HepG2 (cell line): Measurements from ENCODE around the gene FAM117B. TPM values are rescaled to one million over a fixed set of nuclear protein-coding genes. Genes with fewer than 3 reads are reported as not detected.

Source experiments
- ATAC-seq: fragments of 200-7000 bp; cut with Tn5 transposase; 3 replicates; pipeline ENCODE4 v1.9.1; 2020; ENCODE audit warnings: mild to moderate bottlenecking, moderate library complexity
- BruUV-seq: library from RNA; stranded (reverse); fragments of 400-500 nt; replicated peaks from 2 replicates; lab custom pipeline; 2021; lab: Mats Ljungman, UMichigan
- CTCF ChIA-PET: fragments of 300-600 bp; formaldehyde crosslinking; extraction: SDS; loops from one replicate; lab custom pipeline; 2021; ENCODE audit warnings: low total read pairs, inconsistent platforms, low intra/inter-chr PET ratio; lab: Yijun Ruan, JAX
- POLR2A ChIA-PET: fragments of 350-600 bp; sonication (Branson Sonifier 250); formaldehyde crosslinking; loops from one replicate; lab custom pipeline; 2020; ENCODE audit warnings: antibody characterized with exemption, inconsistent platforms; lab: Yijun Ruan, JAX
- DNase-seq: peaks from one replicate; pipeline ENCODE4 v3.0.0-alpha.2; 2015; ENCODE audit warnings: low spot score
- FAIRE-seq: peaks from 3 replicates; lab custom pipeline; 2011; peaks lifted over from hg19 to GRCh38; lab: Jason Lieb, UNC
- H2AFZ ChIP-seq: one replicate; pipeline ENCODE4 v1.6.1; 2011; ENCODE audit warnings: low read length, inconsistent platforms
- H3K27ac ChIP-seq: fragments of 300-600 bp; 3 replicates; pipeline ENCODE4 v1.8.0; 2011; ENCODE audit warnings: mixed run types, mild to moderate bottlenecking, mixed read lengths, low read length, inconsistent platforms; ENCODE audit not compliant: insufficient read depth; ENCODE audit errors: extremely low read length
- H3K27me3 ChIP-seq, 2 experiments: fragments of 200-600 bp in 1 of 2; 2 replicates in 1 of 2; 3 replicates in 1 of 2; pipeline versions ENCODE4 v1.6.0 to v1.8.0; 2011; ENCODE audit warnings: low read length in 2 of 2, mild to moderate bottlenecking in 2 of 2, moderate library complexity in 2 of 2, inconsistent platforms in 1 of 2; ENCODE audit not compliant: insufficient read depth in 2 of 2, control insufficient read depth in 1 of 2
- H3K36me3 ChIP-seq, 2 experiments: fragments of 200-600 bp in 1 of 2; replicated peaks in 1 of 2; 2 replicates in 1 of 2; 3 replicates in 1 of 2; pipeline versions ENCODE4 v1.5.1 to v1.8.0; 2011; ENCODE audit warnings: low read length in 2 of 2, inconsistent platforms in 1 of 2; ENCODE audit not compliant: insufficient read depth in 2 of 2, control insufficient read depth in 1 of 2
- H3K4me1 ChIP-seq: 2 replicates; pipeline ENCODE4 v1.5.1; 2012; ENCODE audit warnings: low read length, inconsistent platforms; ENCODE audit not compliant: insufficient read depth
- H3K4me2 ChIP-seq: 2 replicates; pipeline ENCODE4 v1.6.0; 2011; ENCODE audit warnings: low read depth, low read length, inconsistent platforms
- H3K4me3 ChIP-seq, 3 experiments: fragments of 200-600 bp in 1 of 3; sonication (generic), shearing (Covaris generic) in 1 of 3; replicated peaks in 1 of 3; 2 replicates each; pipeline ENCODE4 v1.5.1; 2011 to 2016; ENCODE audit warnings: low read length in 3 of 3, inconsistent platforms in 2 of 3, low read depth in 2 of 3, mild to moderate bottlenecking in 2 of 3, control low read depth in 1 of 3, mixed read lengths in 1 of 3; ENCODE audit not compliant: insufficient read depth in 1 of 3
- H3K79me2 ChIP-seq: one replicate; pipeline ENCODE4 v1.6.1; 2011; ENCODE audit warnings: low read length, inconsistent platforms; ENCODE audit not compliant: insufficient read depth
- H3K9ac ChIP-seq: 2 replicates; pipeline ENCODE4 v1.6.0; 2011; ENCODE audit warnings: mild to moderate bottlenecking, low read depth, low read length, inconsistent platforms; ENCODE audit not compliant: insufficient read depth
- H3K9me3 ChIP-seq: 2 replicates; pipeline ENCODE4 v1.5.1; 2012; ENCODE audit warnings: mild to moderate bottlenecking, low read length
- H4K20me1 ChIP-seq: 2 replicates; pipeline ENCODE4 v1.6.0; 2011; ENCODE audit warnings: inconsistent platforms, mild to moderate bottlenecking, low read length, moderate library complexity; ENCODE audit not compliant: insufficient read depth
- ARID5B ChIP-seq: IDR thresholded peaks from 2 replicates; pipeline ENCODE4 v1.4.0; 2020; ENCODE audit warnings: mild to moderate bottlenecking, missing genetic modification reagents
- FOXO4 ChIP-seq: sonication (generic); formaldehyde crosslinking; conservative IDR thresholded peaks from 2 replicates; pipeline ENCODE4 v1.8.1; 2023; ENCODE audit warnings: missing genetic modification reagents
- GATA4 ChIP-seq: sonication (generic); IDR thresholded peaks from 2 replicates; pipeline ENCODE4 v1.6.1; 2016; ENCODE audit warnings: antibody characterized with exemption, low read depth, borderline replicate concordance
- HMGXB3 ChIP-seq: sonication (generic); formaldehyde crosslinking; IDR thresholded peaks from 2 replicates; pipeline ENCODE4 v1.4.0; 2020; ENCODE audit warnings: missing genetic modification reagents, borderline replicate concordance
- JUNB ChIP-seq: sonication (generic); formaldehyde crosslinking; IDR thresholded peaks from 2 replicates; pipeline ENCODE4 v1.8.0; 2022; ENCODE audit warnings: missing genetic modification reagents, mild to moderate bottlenecking, borderline replicate concordance
- RXRA ChIP-seq: sonication (generic); formaldehyde crosslinking; IDR thresholded peaks from 2 replicates; pipeline ENCODE4 v1.5.1; 2020; ENCODE audit warnings: missing genetic modification reagents
- SCMH1 ChIP-seq: sonication (generic); formaldehyde crosslinking; IDR thresholded peaks from 2 replicates; pipeline ENCODE4 v1.9.0; 2021; ENCODE audit warnings: missing genetic modification reagents, mild to moderate bottlenecking, borderline replicate concordance
- ZBTB21 ChIP-seq: sonication (generic); formaldehyde crosslinking; IDR thresholded peaks from 2 replicates; pipeline ENCODE4 v1.4.0; 2020; ENCODE audit warnings: missing genetic modification reagents
- ZFP90 ChIP-seq: sonication (generic); formaldehyde crosslinking; IDR thresholded peaks from 2 replicates; pipeline ENCODE4 v1.8.0; 2022; ENCODE audit warnings: missing genetic modification reagents, mild to moderate bottlenecking, inconsistent platforms, borderline replicate concordance
- ZNF530 ChIP-seq: sonication (generic); formaldehyde crosslinking; IDR thresholded peaks from 2 replicates; pipeline ENCODE4 v1.5.0; 2020; ENCODE audit warnings: low read depth, mild to moderate bottlenecking, missing genetic modification reagents
- ZNF597 ChIP-seq: sonication (generic); formaldehyde crosslinking; IDR thresholded peaks from 2 replicates; pipeline ENCODE4 v1.5.0; 2020; ENCODE audit warnings: missing genetic modification reagents
- ZNF616 ChIP-seq: sonication (generic); formaldehyde crosslinking; IDR thresholded peaks from 2 replicates; pipeline ENCODE4 v1.5.0; 2020; ENCODE audit warnings: low read depth, mild to moderate bottlenecking, missing genetic modification reagents
- WGBS: methylation state at CpG from one replicate; pipeline ENCODE4 v1.1.6; 2017; ENCODE audit warnings: low lambda C conversion rate; 5-methylcytosine and 5-hydroxymethylcytosine counted together
- in situ Hi-C: cut with HindIII; loops from 2 replicates; pipeline ENCODE4 v1.10.0; 2017; ENCODE audit warnings: low pct_unique_long_range_greater_than_20kb; ENCODE audit not compliant: extremely low pct_ligation_motif_present
- intact Hi-C: fragments of 100-400 bp; cut with micrococcal nuclease; formaldehyde crosslinking; loops from one replicate; pipeline ENCODE4 v1.10.0; 2022; ENCODE audit not compliant: unreplicated experiment
- polyA plus RNA-seq, 8 experiments: library from polyadenylated mRNA; depleted of rRNA in 3 of 8; stranded (reverse) in 7 of 8; unstranded in 1 of 8; fragments of >200 nt; fragmentation: Illumina TruSeq in 4 of 8; extraction: Trizol in 4 of 8; gene quantifications; 2 replicates each; pipeline versions ENCODE4 v1.2.1 to v1.2.3, GENCODE V29; 2011 to 2016; ENCODE audit warnings: low read depth in 4 of 8, missing spikeins in 1 of 8, mixed read lengths in 1 of 8; ENCODE audit not compliant: insufficient read depth in 1 of 8
- total RNA-seq, 5 experiments: library from RNA; depleted of rRNA; stranded (reverse); fragments of >200 nt; fragmentation: Illumina TruSeq; extraction: Trizol; gene quantifications; 2 replicates each; pipeline ENCODE4 v1.2.3, GENCODE V29; 2016; ENCODE audit warnings: low read depth in 1 of 5

FAM117B gene
- total and polyA plus RNA-seq, 2 of the 13 experiments (the other 11 are each of a cell fraction or from before 2014, with no cell fraction given): 5.8 to 11.0 TPM

GRCh38 chr2:202687276-202687675, 52.5 kb downstream of the FAM117B start:
- Histone ChIP-seq H3K27ac (no peak overlapping the region), H3K9ac (no peak overlapping the region), H2AFZ (no peak overlapping the region), H4K20me1 (peaks cover 5% of the 10 kb centered on the region), H3K79me2 (peaks cover 24% of the 10 kb centered on the region), H3K4me2 (no peak overlapping the region), H3K4me3 (no peak overlapping the region; a peak in 1 of 6 replicates), H3K4me1 (peaks cover 16% of the 10 kb centered on the region), H3K36me3 (peaks cover 0 to 2% of the 10 kb centered on the region in 2 experiments; a peak in 3 of 5 replicates), H3K9me3 (no peaks in the 10 kb centered on the region), H3K27me3 (no peaks in the 10 kb centered on the region)
- ATAC-seq (peak; percentile 90), FAIRE-seq (peak; percentile 60), DNase-seq (peak; percentile 71)
- no TSS peak for BruUV-seq
- ChIA-PET CTCF (no interaction called here), POLR2A (no interaction called here)
- in situ Hi-C loops: no loop called here
- 64% methylated on average over 3 of the region's 3 CpGs for WGBS
- intact Hi-C loops: no loop called here
- TF ChIP-seq ARID5B: peak; percentile 83
- no peak for TF ChIP-seq ZNF597 (CRISPR knock-in tag)
- TF ChIP-seq GATA4: no peak
- TF ChIP-seq JUNB (CRISPR knock-in tag): no peak
- 0 out of 2 replicates have a peak, but pooled peaks have one; percentile 48 for TF ChIP-seq HMGXB3 (CRISPR knock-in tag)
- no peak for TF ChIP-seq FOXO4 (CRISPR knock-in tag)
- 0 out of 2 replicates have a peak, but pooled peaks have one; percentile 31 for TF ChIP-seq ZBTB21 (CRISPR knock-in tag)
- TF ChIP-seq RXRA (CRISPR knock-in tag): peak; percentile 74; the same call in 1 of the 2 replicates
- TF ChIP-seq SCMH1 (CRISPR knock-in tag): no peak
- TF ChIP-seq ZFP90: no peak
- TF ChIP-seq ZNF530 (CRISPR knock-in tag): no peak
- no peak for TF ChIP-seq ZNF616 (CRISPR knock-in tag)
